KBM-7 (cell line): Measurements from ENCODE around the gene MICAL2.

Experiments
- DNase-seq: peaks from one replicate; pipeline ENCODE4 v3.0.0-alpha.2; 2015
- in situ Hi-C: fragments of 300-500 bp; cut with MboI; formaldehyde crosslinking; loops from 2 replicates; pipeline ENCODE4 v1.14.3; 2020; ENCODE audit warnings: low sequenced_read_pairs, low pct_unique_long_range_greater_than_20kb, mixed read lengths

MICAL2 gene

GRCh38 chr11:12229450-12230229 lies 119.2 kb downstream of the MICAL2 start:
- DNase-seq: no peak
- in situ Hi-C loops: no loop called here

- in situ Hi-C loops: no loop called here
Observed at GRCh38 chr11:12232160-12232559, 121.8 kb downstream of the MICAL2 start.

GRCh38 chr11:12232817-12233601 lies 122.6 kb downstream of the MICAL2 start:
- DNase-seq: no peak
- in situ Hi-C loops: no loop called here

More at GRCh38 chr11:12232160-12232559, 121.8 kb downstream of the MICAL2 start:
- DNase-seq: no peak

- no peak for DNase-seq
- in situ Hi-C loops: no loop called here
Observed at GRCh38 chr11:12233602-12233925, 123.2 kb downstream of the MICAL2 start.

GRCh38 chr11:12234221-12234620 lies 123.8 kb downstream of the MICAL2 start:
- in situ Hi-C loops: no loop called here
- no peak for DNase-seq

DNA sequence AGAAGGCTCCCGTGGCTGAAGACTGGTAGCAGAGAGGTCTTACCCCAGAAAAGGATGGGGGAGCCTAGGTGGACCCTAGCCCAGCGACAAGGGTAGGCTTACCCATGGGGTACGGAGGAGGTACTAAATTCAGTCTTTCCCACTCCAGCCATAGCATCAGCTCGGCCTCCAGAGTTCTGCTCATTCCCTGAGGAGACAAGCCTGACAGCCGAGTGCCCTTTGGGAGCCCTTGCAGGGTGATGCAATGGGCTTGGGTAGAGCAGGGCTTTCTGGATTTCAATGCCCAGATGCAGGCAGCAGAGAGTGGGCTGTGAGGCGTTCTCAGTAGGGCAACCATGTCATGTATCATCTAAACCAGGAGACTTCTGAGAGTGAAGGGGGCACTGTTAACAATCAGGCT lies 124.7 kb downstream of the MICAL2 start:
- no peak for DNase-seq
- in situ Hi-C loops: no loop called here

GRCh38 chr11:12235553-12235946 lies 125.2 kb downstream of the MICAL2 start:
- in situ Hi-C loops: no loop called here
- DNase-seq: no peak

DNA sequence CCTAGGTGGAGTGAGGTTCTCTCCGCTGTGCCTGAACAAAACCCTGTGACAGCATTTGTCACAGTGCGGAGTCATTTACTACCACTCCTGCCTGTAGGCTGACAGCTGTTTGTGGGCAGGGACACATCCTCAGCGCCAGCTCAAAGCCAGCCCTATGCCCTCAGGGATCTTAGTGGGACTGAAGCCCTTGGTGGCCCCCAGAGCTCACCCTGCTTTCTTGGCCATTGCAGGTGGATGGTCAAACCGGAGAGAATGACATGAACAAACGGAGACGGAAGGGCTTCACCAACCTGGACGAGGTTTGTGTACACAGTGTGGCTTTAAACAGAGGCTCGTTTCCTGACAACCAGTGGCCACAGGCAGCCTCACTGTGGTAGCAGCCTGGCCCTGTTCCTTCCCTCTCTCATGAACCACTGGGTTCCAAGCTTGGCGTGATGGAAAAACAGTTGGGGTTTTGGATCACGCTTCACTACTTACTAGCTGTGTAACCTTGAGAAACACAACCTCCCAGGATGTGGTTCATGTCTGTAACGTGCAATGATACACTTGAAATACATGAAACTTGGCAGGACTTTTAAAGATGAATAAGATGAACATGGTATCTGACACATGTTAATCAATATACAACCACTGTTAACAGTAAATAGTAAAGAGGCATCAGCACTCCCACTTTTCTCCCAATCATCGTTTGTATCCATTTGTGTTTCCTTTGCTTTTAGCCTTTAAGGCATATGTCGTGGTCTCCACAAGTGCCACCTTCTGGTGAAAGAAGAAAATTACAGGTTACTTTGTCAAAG lies 125.8 kb downstream of the MICAL2 start:
- peak; percentile 72 for DNase-seq
- in situ Hi-C loops: no loop called here

GRCh38 chr11:12236744-12237101 lies 126.3 kb downstream of the MICAL2 start:
- in situ Hi-C loops: no loop called here

GRCh38 chr11:12237381-12237784 lies 127.0 kb downstream of the MICAL2 start:
- in situ Hi-C loops: no loop called here
- DNase-seq: no peak

More at GRCh38 chr11:12236744-12237101, 126.3 kb downstream of the MICAL2 start:
- no peak for DNase-seq

DNA sequence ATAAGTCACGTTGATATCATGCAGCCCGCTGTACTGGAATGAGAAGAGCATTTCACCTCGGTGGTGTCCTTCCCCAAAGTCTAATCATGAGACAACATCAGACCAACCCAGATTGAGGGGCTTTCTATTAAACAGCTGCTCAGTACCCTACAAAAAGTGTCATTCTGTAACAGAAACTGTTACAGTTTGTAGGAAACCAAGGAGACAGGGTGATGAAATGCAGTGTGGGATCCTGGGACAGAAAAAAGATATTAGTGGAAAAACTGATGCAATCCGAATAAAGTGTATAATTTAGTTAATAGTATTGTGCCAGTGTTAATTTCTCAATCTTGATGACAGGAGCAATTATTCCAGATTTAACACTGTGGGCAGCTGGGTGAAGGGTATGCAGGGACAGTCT lies 128.0 kb downstream of the MICAL2 start:
- in situ Hi-C loops: no loop called here

DNA sequence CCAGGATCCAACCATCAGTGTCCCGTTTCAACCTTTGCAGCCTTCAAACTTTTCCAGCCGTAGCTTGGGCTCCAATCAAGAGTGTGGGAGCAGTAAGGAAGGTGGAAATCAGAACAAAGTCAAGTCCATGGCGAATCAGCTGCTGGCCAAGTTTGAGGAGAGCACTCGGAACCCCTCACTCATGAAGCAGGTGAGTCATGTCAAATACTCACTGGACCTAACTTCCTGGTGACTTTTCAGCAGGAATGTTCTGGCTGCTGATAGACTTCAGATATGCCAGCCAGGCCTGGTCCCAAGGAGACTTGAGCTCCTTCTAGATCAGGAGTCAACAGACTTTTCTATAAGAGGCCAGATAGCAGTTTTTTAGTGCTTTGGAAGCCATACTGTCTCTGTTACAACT lies 129.0 kb downstream of the MICAL2 start:
- in situ Hi-C loops: no loop called here
- DNase-seq: no peak

More for the DNA sequence above, 128.0 kb downstream of the MICAL2 start:
- DNase-seq: no peak

- in situ Hi-C loops: loop anchor here (10.0 kb wide), 1 partner anchor 185 kb away; no protein-coding TSS in a partner anchor
- DNase-seq: peak; percentile 24
Observed at GRCh38 chr11:12239804-12240371, 129.5 kb downstream of the MICAL2 start.

- DNase-seq: no peak
- in situ Hi-C loops: loop anchor here (10.0 kb wide), 1 partner anchor 186 kb away; no protein-coding TSS in a partner anchor
Observed at GRCh38 chr11:12240677-12241076, 130.3 kb downstream of the MICAL2 start.

DNA sequence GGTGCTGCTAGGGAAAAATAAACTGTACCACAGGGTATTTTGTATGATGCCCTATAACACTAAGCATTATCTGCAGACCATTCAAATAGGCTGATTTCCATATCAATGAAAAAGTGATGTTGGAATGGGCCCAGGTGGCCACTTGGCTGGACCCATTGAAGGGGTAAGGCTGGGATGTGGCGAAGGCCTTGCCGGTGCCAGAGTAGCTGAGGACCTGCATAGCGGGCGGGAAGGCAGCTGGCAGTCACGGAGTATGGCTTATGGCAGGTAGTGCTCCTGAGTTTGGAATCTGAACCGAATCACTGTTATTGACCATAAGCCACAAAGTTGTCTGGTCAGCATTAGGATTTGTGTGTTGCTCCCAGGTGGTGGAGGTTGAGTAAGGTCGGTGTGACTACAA lies 131.0 kb downstream of the MICAL2 start:
- no peak for DNase-seq
- in situ Hi-C loops: loop anchor here (10.0 kb wide), 1 partner anchor 187 kb away; no protein-coding TSS in a partner anchor

- in situ Hi-C loops: loop anchor here (10.0 kb wide), 1 partner anchor 187 kb away; no protein-coding TSS in a partner anchor
- DNase-seq: peak; percentile 18
Observed at GRCh38 chr11:12241971-12242672, 131.7 kb downstream of the MICAL2 start.

- in situ Hi-C loops: loop anchor here (10.0 kb wide), 1 partner anchor 188 kb away; no protein-coding TSS in a partner anchor
- DNase-seq: peak; percentile 13
Observed at GRCh38 chr11:12242966-12243365, 132.6 kb downstream of the MICAL2 start.

DNA sequence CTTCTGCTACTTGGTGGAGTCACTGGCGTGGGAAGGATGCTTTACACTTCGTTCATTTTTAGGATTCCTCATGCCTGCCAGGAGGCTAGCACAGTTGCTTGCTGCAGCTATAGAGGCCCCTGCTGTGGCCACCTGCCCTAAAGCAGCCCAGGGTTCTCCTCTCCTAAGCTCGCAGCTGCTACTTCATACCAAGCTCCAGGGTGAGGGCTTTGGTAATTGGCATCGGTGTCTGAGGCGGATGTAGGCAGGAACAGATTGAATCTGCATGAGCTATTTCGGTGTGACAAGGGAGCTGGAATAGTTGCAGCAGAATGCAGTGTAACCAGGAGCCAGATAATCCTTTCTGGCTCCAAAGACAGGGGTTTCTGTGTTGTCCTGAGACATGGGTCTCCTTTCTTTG lies 133.1 kb downstream of the MICAL2 start:
- no peak for DNase-seq
- in situ Hi-C loops: loop anchor here (10.0 kb wide), 1 partner anchor 189 kb away; no protein-coding TSS in a partner anchor
